Thyroid gland (tissue), 4 donors: ENCODE results near the gene MYPN. TPM values are rescaled to one million over a fixed set of nuclear protein-coding genes. Genes with fewer than 3 reads are reported as not detected.

Experiments used
- DNase-seq, 2 donors: peaks; one replicate each; pipeline ENCODE4 v3.0.0-alpha.2; 2019
- H3K27ac ChIP-seq, 3 donors: fragments of 200-600 bp; sonication (generic); 1 replicate in 2 of 3; 2 replicates in 1 of 3; pipeline ENCODE4 v1.5.1; 2016 to 2019; ENCODE audit warnings: mild to moderate bottlenecking in 1 of 3, moderate library complexity in 1 of 3
- H3K27me3 ChIP-seq: fragments of 200-600 bp; sonication (generic); one replicate; pipeline ENCODE4 v1.5.1; 2019
- H3K36me3 ChIP-seq, 2 donors: fragments of 200-600 bp; sonication (generic); one replicate each; pipeline ENCODE4 v1.5.1; 2016 to 2019
- H3K4me1 ChIP-seq, 2 donors: fragments of 200-600 bp; sonication (generic); one replicate each; pipeline ENCODE4 v1.5.1; 2017 to 2019
- H3K4me3 ChIP-seq, 3 donors: fragments of 200-600 bp; sonication (generic); replicated peaks in 1 of 3; 1 replicate in 2 of 3; 2 replicates in 1 of 3; pipeline ENCODE4 v1.5.1; 2016; ENCODE audit warnings: mild to moderate bottlenecking in 1 of 3
- H3K9me3 ChIP-seq: fragments of 200-600 bp; sonication (generic); one replicate; pipeline ENCODE4 v1.5.1; 2017
- POLR2A ChIP-seq, 2 donors: fragments of 450-650 bp; IDR thresholded peaks; one replicate each; pipeline ENCODE4 v1.6.1; 2017; ENCODE audit warnings: antibody characterized with exemption in 2 of 2, mild to moderate bottlenecking in 2 of 2, moderate library complexity in 1 of 2
- WGBS, 2 donors: methylation state at CpG; one replicate each; pipeline ENCODE4 v1.1.5; 2017; 5-methylcytosine and 5-hydroxymethylcytosine counted together
- intact Hi-C: fragments of 100-400 bp; cut with DNase I; formaldehyde crosslinking; loops from one replicate; pipeline ENCODE4 v1.15.1; 2023
- total RNA-seq, 4 donors: library from RNA; depleted of rRNA; stranded (reverse); fragments of >200 nt; gene quantifications; one replicate each; pipeline ENCODE4 v1.2.3, GENCODE V29; 2016
- TF ChIP-seq, protein P1 (sequence below), 6 experiments: fragments of 200-600 bp in 3 of 6; fragments of 450-650 bp in 3 of 6; sonication (generic) in 3 of 6; IDR thresholded peaks; one replicate each; pipeline ENCODE4 v1.5.1; 2016 to 2019; ENCODE audit warnings: antibody characterized with exemption in 6 of 6, mild to moderate bottlenecking in 2 of 6, inconsistent platforms in 1 of 6, moderate library complexity in 1 of 6

Gene MYPN
- total RNA-seq, 4 donors from 2014 or later, result 0.11 TPM; not detected in 3

DNA sequence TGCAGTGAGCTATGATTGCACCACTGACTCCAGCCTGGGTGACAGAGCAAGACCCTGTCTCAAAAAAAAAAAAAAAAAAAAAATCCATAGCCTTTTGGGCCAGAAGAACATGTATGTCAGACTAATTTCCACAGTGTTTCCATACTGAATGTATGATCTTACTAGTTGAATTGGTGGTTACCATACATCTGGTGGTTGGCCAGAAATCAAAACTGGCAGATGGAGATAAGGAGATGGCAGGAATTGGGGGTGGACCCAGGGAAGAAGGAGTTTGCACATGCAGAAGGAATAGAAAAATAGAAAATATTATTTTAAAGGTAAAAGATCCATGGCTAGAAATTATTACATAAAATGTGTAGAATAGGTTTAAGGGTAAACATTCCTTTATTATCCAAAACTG, 126.3 kb downstream of the MYPN start:
- H3K4me3 ChIP-seq, result no peak overlapping the region
- peaks cover 4 to 14% of the 10 kb centered on the region in 2 donors for H3K4me1 ChIP-seq
- intact Hi-C loops, result no loop called here
- no peaks in the 10 kb centered on the region for H3K36me3 ChIP-seq
- TF ChIP-seq POLR2A (IDR thresholded peaks at IDR 0.05), result no peak
- TF ChIP-seq, protein P1, sequence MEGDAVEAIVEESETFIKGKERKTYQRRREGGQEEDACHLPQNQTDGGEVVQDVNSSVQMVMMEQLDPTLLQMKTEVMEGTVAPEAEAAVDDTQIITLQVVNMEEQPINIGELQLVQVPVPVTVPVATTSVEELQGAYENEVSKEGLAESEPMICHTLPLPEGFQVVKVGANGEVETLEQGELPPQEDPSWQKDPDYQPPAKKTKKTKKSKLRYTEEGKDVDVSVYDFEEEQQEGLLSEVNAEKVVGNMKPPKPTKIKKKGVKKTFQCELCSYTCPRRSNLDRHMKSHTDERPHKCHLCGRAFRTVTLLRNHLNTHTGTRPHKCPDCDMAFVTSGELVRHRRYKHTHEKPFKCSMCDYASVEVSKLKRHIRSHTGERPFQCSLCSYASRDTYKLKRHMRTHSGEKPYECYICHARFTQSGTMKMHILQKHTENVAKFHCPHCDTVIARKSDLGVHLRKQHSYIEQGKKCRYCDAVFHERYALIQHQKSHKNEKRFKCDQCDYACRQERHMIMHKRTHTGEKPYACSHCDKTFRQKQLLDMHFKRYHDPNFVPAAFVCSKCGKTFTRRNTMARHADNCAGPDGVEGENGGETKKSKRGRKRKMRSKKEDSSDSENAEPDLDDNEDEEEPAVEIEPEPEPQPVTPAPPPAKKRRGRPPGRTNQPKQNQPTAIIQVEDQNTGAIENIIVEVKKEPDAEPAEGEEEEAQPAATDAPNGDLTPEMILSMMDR (IDR thresholded peaks at IDR 0.05), result no peak
- H3K9me3 ChIP-seq, result no peaks in the 10 kb centered on the region
- DNase-seq, result no peak
- no peaks in the 10 kb centered on the region for H3K27me3 ChIP-seq
- H3K27ac ChIP-seq, result no peak overlapping the region

DNA sequence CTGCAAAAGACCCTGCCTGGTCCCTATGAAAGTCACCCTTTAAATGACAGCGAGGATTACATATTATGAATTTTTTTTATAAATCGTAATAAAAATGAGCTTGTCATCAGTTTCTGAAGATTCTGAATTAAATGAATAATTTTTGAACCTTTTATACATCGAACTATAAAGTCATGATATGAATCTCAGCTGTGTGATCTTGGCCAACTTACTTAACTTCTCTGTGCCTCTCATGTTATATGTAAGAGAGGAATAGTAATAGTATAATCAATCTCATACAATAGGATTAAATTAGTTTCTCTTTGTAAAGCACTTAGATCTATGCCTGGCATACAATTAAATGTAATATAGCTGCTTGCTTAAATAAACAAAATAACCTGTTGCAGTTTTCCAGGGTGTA, 127.9 kb downstream of the MYPN start:
- H3K4me3 ChIP-seq, result no peak overlapping the region
- no peaks in the 10 kb centered on the region for H3K9me3 ChIP-seq
- H3K4me1 ChIP-seq, result peaks cover 0 to 4% of the 10 kb centered on the region in 2 donors
- H3K36me3 ChIP-seq, result no peaks in the 10 kb centered on the region
- H3K27ac ChIP-seq, result no peak overlapping the region
- intact Hi-C loops, result no loop called here
- no peak for DNase-seq
- H3K27me3 ChIP-seq, result no peaks in the 10 kb centered on the region
- 92 to 94% methylated on average over 3 of the region's 3 CpGs for WGBS, 2 donors
- no peak for TF ChIP-seq POLR2A (IDR thresholded peaks at IDR 0.05)
- TF ChIP-seq, protein P1 (IDR thresholded peaks at IDR 0.05), result no peak

DNA sequence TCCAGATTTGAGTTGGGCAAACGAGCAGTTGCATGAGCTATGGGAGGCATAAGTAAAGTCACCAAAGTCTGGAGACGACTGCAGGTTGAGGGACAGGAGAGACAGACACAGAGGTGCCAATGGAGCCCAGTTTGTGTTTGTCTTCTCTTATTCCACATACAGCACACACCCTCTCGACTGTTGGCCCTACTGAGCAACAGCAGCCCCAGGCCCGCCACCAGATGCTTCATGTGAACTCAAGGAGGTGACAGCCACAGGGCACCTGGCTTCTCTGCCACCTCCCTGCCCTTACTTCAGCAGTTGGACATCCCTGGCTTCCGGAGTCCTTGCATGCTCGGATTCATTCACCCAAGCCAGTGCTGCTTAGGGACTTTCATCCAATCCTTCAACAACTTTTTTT, 129.1 kb downstream of the MYPN start:
- Histone ChIP-seq H3K27ac (no peak overlapping the region), H3K36me3 (no peaks in the 10 kb centered on the region), H3K9me3 (no peaks in the 10 kb centered on the region), H3K27me3 (no peaks in the 10 kb centered on the region), H3K4me1 (peaks cover 0 to 4% of the 10 kb centered on the region in 2 donors), H3K4me3 (no peak overlapping the region)
- intact Hi-C loops, result no loop called here
- no peak for DNase-seq
- 91% methylated on average over 6 of the region's 6 CpGs for WGBS, 2 donors
- no peak for TF ChIP-seq POLR2A (IDR thresholded peaks at IDR 0.05)
- TF ChIP-seq, protein P1 (IDR thresholded peaks at IDR 0.05), result no peak

DNA sequence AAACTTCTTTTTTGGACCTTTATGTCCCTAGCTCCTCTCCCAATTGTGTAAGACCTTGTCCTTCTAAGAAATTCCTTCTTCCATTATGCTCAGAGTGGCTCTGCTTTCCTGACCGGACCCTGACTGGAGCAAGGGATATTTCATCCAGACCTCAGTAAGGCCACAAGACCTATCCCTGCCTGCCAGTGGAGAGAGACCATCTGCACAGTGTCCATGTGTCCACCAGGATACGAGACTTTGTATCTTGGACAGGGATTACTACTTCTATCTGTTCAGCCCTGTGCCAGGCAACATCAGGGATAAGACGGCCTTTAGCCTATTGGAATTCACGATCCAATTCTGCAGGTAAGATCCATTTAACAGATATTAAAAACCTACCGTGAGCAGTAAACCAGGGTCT, 129.8 kb downstream of the MYPN start:
- 94 to 98% methylated on average over 5 of the region's 5 CpGs for WGBS, 2 donors
- no peak for DNase-seq
- H3K9me3 ChIP-seq, result no peaks in the 10 kb centered on the region
- no peak overlapping the region for H3K27ac ChIP-seq
- H3K36me3 ChIP-seq, result no peaks in the 10 kb centered on the region
- H3K4me3 ChIP-seq, result no peak overlapping the region
- H3K27me3 ChIP-seq, result no peaks in the 10 kb centered on the region
- peaks cover 0 to 4% of the 10 kb centered on the region in 2 donors for H3K4me1 ChIP-seq
- TF ChIP-seq POLR2A (IDR thresholded peaks at IDR 0.05), result no peak
- TF ChIP-seq, protein P1 (IDR thresholded peaks at IDR 0.05), result no peak
- intact Hi-C loops, result no loop called here

DNA sequence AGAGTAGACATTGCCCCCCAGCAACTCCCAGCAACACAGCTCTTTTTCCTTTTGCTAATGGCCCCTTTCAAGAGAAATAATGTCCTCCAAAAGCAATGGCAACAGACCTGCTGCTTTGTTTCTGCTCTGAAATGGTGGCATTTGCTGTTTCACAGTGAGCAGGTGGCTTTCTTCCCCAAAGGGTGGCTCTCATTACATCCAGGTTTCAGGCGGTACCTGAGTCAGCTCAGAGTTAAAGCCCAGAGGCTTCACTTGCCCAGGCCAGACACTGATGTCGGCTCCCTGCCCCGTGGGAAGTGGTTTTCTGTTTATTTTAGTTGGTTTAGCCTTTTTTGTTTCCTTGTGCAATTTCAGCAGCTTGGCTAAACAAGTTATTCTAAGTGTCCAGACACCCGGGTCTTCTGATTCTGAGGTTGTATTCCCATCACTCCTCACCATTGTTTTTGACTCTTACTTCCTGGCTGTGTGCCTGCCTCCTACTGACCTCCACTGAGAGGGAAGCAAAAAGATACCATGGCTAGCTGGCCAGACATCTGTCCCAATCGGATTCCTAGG, 130.4 kb downstream of the MYPN start:
- no peaks in the 10 kb centered on the region for H3K27me3 ChIP-seq
- intact Hi-C loops, result no loop called here
- no peak overlapping the region for H3K27ac ChIP-seq
- H3K4me3 ChIP-seq, result no peak overlapping the region
- H3K36me3 ChIP-seq, result no peaks in the 10 kb centered on the region
- 31 to 34% methylated on average over 5 of the region's 5 CpGs for WGBS, 2 donors
- no peak for TF ChIP-seq POLR2A (IDR thresholded peaks at IDR 0.05)
- TF ChIP-seq, protein P1 (IDR thresholded peaks at IDR 0.05), result no peak
- no peaks in the 10 kb centered on the region for H3K9me3 ChIP-seq
- peak; percentile 12 to 18 for DNase-seq
- peaks cover 0 to 4% of the 10 kb centered on the region in 2 donors for H3K4me1 ChIP-seq
